SW480 (cell line): Measurements from ENCODE around the gene AK5.

Experiments used
- DNase-seq: peaks from one replicate; pipeline ENCODE4 v3.0.0-alpha.2; 2016; ENCODE audit warnings: low spot score

The AK5 gene, protein sequence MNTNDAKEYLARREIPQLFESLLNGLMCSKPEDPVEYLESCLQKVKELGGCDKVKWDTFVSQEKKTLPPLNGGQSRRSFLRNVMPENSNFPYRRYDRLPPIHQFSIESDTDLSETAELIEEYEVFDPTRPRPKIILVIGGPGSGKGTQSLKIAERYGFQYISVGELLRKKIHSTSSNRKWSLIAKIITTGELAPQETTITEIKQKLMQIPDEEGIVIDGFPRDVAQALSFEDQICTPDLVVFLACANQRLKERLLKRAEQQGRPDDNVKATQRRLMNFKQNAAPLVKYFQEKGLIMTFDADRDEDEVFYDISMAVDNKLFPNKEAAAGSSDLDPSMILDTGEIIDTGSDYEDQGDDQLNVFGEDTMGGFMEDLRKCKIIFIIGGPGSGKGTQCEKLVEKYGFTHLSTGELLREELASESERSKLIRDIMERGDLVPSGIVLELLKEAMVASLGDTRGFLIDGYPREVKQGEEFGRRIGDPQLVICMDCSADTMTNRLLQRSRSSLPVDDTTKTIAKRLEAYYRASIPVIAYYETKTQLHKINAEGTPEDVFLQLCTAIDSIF

DNA sequence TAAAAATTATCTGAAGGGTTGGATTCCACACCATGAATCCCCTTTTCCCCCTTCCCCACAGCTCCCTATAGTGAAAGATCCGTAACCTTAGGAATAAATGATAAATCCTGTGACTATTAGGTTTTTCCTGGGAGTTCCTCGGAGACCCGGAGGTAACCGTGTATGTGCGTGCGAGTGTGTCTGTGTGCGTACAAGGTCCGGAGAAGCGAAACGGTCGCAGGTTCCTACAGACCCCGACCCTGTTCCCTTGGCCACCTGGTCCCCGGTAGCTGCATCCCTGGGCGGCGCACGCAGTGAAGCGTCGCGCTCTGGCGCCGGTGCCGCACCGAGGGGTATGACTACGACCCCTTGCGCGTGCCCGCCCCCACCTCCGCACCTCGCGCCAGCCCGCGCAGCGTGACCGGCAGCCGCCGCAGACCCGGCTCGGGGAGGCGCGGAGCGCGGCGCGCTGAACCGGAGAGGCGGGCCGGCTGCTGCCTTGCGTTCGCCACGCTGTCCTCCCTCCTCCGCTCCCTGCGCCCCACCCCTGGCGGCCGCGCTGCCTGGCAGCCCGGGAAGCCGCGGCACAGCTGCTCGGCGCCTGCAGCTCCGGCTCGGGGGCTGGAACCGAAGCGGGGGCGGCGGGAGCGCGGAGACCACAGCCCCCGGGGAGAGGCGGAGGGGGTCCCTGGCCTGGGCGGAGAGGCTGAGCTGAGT is at the start of gene AK5:
Gene AK5 (plus strand): TSS at position 529 of the 696 bp plus-strand sequence. CDS start 295 bp downstream, outside the sequence.
- no peak for DNase-seq

DNA sequence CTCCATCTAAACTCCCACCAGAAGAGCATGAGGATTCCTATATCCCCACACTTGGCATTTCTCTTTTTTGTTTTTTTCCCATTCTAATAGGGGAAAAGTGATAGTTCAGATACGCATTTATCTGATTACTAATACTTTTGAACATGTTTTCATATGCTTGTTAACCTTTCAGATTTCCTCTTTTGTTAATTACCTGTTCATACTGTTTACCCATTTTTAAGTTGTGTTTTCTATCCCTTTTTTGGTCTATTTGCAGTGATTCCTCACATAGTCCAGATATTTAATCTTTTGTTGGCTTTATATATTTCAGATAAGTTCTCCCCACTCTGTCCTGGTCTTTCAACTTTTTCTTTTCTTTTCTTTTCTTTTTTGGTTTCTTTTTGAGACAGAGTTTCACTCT is 49.0 kb upstream of the AK5 start:
- DNase-seq, result no peak

DNA sequence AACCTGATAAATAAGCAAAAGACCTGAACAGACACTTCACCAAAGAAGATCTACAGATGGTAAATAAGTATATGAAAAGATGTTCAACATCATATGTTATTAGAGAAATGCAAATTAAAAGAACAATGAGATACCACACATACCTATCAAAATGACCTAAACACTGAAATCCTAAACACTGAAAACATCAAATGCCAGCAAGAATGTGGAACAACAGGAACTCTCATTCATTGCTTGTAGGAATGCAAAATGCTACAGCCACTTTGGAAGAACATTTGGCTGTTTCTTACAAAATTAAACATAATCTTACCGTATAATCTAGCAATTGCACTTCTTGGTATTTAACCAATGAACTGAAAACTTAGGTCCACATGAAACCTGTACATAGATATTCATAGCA is 47.7 kb upstream of the AK5 start:
- no peak for DNase-seq

DNA sequence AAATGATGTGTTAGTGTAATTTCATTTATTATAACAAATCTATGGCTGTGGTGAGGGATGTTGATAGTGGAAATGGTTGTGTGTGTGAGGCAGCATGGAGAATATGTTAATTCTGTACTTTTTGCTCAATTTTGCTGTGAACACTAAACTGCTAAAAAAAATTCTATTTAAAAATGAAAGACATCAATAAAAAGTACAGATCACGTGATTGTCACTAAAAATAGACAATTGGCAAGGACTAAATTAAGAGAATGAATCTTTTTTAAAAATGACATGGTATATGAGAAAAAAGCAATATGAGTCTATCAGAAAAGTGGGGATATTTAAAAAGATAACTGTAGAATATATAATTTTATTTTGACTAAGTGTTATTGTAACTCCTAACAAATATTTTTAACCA is 46.9 kb upstream of the AK5 start:
- DNase-seq, result no peak

DNA sequence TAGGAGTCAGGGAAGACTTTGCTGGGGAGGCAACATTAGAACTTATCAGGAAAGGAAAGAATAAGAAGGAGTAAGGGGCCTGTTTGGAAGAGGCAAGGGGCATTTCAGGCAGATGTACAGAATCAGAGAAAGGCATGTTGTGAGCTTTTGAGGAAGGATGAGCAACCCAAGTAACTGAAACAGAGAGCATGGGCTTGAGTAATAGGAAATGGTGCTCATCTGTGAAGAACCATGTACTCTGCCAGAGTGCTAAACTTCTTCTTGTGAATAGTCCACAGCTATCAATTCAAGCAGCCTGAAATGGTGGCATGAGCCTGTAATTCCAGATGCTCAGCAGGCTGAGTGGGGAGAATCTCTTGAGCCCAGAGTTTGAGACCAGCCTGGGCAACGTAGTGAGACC is 43.4 kb upstream of the AK5 start:
- DNase-seq, result no peak

DNA sequence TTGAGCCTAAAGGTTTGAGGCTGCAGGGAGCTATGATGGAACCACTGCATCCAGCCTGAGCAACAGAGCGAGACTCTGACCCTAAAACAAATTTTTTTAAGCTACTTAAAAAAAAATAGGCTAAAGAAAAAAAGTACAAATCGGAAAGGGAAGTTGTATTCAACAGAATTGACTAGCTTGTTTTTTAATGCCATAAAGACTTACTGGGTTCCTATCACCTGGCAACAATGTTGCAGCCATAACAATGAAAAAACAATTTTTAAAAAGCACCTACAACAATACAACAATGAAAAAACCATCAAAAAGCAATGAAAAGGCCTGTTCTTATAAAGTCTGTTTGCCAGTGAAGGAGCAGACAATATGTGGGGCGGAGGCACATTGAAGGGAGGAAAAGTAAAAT is 42.5 kb upstream of the AK5 start:
- DNase-seq, result no peak

DNA sequence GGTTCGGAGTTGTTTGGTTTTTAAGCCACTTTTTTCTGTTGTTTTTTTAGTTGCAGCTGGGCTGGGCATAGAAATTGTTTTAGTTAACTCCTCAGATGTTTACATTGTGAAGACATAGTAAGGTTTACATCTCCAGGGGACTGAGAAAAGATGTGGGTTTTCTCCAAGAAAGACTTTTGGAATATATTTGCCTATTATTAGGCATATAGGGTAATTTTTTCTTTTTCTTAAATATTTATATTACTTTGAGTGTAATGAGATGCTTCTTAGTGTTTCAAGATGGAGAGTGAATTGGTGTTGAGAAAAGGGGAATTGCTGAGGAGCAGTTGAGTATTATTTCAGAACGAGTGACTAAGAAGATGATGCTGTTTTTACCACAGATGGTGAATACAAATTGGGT is 36.0 kb upstream of the AK5 start:
- DNase-seq, result no peak

DNA sequence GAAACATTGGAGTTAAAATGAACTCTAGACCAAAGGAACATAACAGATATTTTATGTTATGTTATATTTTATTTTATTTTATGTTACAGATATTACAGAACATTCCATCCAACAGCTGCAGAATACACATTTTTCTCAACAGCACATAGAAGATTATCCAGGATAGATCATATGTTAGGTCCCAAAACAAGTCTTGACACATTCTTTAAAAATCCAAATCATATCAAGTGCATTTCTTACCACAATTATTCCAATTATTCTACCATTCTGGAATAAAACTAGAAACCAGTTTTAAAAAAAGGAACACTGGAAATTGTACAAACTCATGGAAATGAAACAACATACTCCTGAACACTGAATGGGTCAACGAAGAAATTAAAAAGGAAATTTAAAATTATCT is 31.7 kb upstream of the AK5 start:
- DNase-seq, result no peak

DNA sequence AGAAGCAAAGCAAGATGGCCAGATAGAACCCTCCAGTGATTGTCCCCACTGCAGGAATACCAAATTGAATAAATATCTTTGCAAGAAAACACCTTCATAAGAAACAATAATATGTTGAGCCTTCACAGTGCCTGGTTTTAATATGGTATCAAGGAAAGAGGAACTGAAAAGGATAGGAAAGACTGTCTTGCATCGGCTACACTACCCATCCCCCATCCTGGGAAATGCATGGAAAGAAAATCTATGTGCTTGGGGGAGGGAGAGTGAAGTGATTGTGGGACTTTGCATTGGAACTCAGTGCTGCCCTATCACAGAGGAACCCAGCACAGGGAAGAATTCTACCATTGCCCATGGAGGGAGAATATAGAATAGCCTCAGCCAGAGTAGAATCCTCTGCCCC is 28.6 kb upstream of the AK5 start:
- no peak for DNase-seq

DNA sequence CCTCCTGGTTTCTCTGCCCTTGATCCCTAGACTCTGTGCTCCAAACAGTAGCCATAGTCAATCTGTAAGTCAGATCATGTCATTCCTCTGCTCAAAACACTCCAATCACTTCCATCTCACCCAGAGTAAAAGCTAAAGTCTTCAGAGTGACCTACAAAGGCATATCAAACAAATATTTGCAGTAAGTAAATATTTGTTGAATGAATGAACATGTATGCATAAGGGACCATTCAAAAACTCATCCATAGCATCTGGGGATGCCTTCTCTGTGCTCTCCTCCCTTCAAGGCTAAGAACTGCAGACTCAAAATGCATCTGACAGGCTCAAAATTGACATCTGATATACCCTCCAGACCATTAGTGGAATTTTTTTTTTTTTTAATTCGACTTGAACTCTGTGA is 18.1 kb upstream of the AK5 start:
- DNase-seq, result no peak

DNA sequence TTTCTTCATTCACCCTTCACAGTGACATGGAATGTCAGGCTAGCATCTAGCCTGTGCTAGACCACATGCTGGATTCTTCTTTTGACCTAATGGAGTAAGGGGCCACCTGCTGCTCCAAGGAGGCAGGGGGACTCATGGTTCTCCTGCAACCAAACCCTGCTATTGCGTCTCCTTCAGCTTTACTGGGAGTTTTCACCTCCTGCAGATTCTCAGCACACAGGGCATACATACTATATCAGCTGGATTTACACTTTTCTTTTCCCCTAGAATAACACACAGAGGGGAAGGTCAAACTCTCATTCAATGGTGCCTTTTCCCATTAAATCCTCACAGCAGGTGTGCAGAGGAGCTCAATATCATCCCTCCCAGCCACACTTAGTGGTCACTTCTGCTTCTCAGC is 16.6 kb upstream of the AK5 start:
- no peak for DNase-seq

DNA sequence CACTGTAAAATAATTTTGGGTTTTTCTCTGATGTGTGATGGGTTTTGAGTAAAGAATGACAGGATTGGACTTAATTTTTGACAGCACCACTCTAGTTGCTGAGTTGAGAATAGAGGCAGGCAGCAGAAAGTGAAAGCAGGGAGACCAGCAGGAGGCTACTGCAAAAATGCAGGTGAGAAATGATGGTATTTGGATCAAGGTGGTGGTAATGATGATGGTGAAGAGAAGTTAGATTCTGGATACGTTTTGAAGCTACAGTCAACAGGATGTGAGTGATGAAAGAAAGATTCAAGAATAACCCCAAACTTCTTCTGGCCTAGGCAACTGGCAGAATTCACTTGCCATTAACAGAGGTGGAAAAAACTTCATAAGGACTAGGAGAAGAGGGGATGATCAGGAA is 14.8 kb upstream of the AK5 start:
- no peak for DNase-seq

DNA sequence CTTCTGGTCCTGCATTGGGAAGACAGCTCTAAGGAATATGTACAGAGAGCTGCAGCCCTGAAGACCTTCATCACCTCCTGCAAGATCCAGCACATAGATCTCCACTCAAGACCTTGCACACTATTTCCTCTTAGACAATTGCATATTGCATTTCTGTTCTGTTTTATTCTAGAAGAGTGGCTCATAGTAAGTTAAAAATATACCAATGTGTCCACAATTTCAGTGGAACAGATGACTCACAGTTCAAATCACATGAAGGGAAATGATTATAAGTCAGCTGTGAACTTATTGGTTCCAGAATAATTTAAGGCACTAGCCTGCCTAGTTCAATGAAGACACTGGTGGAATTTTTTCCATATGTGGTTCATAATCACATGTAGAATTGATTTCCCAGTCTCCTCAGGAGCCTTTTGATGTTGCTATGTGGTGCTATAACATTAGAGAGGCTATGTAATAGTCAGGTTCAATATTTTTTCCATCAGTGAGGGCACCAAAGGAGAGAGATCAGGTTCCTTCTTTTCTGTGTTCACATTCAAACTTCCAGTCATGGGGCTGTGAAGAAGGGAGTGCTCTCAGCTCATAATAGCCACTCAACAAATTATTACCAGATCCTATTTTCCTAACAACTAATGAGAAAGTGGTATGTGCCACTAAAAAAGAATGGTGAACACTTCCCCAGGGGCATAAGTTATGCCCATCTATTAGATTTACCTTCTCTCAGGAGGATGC is 9.8 kb upstream of the AK5 start:
- no peak for DNase-seq

DNA sequence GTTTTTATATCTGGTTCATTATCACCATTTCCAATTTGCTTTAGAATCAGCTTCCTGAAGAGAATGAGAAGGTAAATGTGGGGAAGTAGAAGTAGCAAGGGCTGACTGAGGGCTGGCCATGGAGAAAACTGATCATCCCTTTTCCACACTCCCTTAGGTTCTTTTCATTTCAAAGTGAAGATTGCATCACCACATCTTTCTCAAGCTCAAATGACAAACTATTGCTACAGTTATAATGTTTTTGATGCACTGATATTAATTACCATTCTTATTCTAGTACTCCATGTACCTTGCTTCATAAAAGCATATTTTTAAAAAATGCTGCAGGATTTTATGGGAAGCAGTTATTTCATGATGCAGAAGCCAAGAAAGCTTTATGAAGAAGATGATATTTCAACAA is 7.9 kb upstream of the AK5 start:
- no peak for DNase-seq

DNA sequence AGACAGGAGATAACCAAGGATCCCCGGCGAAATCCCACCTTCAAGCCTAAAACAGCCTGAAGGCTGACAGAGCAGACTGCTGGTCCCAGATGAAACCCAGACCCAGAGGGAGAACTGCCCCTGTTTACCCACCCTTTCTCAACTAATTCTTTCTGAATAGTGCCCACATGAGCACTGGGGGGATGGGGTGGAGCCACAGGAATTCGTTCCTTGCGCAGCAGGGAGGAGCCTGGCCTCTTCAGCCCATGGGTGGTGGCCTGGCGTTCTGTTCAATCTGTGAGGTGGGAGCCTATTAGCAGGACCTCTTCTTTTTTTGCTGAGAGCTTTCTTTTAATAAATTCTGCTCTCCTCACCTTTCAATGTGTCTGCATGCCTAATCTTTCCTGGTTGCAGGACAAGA is 6.6 kb upstream of the AK5 start:
- no peak for DNase-seq

DNA sequence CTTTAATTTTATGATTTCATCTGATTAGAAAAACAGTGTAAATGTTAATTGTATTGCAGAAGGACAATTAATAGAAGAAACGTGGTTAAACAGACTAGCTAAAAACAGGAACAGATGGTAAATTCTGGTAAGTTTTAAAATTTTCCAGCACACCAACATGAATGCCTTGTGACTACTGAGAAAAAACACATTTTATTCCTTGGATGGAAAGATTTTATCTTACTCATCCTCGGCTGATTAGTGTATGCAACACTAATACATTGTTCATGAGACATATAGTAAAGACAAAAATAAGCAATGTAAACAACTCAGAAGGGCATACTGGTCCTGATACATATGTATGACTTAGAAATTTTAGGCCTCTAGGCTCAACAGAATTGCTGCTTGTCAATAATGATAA is 4.9 kb upstream of the AK5 start:
- no peak for DNase-seq

DNA sequence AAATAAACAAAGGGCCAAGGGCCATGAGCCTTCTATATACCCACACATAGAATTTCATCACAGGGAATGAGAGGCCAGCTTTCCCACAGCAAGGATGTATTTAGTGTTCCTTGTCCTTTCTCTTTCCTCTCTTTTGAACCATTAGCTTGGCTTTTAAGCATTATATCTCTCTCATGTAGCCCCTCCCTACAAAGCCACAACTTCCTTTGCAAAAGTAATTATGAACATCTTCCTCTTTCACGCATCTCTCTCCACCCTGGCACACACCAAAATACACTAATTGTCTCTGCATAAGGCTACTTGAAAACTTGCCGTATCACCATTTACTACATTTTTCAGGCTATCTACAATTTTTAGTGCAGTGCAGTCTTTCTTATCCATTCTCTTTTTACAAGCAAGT is 1.9 kb upstream of the AK5 start:
- no peak for DNase-seq

DNA sequence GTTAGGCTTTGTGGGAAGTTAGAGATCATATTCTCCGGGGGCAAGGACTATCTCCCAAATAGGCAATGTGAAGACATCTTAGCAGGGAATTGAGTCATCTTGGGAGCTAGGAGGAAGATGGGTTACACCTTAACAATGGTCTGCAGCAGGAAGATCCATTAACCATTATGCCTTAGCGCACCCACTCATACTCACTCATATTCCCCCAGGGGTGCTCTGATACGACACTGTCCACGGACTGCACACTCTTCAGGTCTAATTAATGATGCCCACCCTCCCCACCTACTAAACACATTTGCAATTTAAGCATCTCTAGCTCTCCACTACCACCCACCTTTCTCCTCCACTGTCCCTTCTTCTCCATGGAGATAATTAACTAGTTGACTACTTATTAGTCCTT is 857 bp upstream of the AK5 start:
- DNase-seq, result no peak

DNA sequence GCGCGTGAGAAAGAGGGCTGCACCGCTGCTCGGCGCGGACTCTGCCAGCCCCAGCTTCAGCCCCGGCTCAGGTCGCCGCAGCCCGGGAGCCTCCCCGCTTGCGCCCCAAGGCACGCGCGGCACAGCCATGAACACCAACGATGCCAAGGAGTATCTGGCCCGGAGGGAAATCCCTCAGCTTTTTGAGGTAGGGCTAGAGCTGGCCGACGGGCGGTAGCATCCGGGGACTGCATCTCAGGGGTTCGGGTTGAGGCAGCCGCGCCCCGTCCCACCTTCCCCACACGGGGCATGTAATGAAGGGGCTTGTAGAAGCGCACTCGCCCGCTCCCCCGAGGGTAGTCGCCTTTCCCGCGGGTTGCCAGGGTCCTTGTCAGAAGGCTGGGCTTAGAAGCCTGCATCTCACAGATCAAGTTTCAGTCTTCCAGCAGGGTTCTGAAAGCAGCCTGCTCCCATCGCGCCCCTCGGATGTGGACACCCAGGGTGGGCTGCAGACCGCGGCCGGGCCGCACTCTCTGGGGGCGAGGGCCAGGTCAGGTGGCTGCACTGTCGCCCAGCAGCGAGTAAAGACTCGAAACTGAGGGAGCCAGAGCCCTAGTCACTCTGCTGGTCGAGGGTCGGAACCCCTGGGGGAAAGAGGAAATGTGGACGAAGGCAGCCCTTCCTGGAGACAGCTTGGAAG is 507 bp downstream of the AK5 start:
- DNase-seq, result no peak

DNA sequence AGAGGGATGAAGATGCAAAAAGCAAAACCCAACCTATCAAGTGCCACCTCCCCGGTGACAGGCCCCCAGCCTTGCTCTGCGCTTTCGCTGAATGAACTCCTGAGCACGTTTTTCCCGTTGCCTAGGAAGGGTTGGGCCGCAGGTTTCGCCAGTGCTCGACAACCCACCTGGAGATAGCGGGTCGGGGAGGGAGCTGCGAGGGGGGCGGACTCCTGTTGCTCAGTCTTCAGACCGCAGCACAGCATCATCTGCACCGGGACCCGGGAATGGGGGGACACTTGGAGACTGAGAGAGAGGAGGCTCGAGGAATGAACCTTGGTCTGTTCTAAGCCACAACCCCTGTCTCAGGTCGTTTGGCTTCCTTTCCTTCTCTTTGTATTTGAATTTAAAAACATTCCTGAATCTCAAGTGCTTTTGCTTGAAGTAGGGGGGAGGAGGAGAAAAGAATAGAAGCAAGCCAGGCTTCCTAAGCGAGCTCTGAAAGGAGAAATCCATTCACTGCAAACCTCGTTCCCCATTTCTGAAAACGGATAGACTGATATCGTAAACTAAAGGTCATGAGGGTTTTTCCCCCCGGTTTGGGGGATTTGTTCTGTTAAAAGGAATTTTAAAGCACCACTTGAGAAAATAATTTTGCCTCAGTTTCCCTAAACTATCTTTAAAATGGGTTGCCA is 1.2 kb downstream of the AK5 start:
- no peak for DNase-seq

DNA sequence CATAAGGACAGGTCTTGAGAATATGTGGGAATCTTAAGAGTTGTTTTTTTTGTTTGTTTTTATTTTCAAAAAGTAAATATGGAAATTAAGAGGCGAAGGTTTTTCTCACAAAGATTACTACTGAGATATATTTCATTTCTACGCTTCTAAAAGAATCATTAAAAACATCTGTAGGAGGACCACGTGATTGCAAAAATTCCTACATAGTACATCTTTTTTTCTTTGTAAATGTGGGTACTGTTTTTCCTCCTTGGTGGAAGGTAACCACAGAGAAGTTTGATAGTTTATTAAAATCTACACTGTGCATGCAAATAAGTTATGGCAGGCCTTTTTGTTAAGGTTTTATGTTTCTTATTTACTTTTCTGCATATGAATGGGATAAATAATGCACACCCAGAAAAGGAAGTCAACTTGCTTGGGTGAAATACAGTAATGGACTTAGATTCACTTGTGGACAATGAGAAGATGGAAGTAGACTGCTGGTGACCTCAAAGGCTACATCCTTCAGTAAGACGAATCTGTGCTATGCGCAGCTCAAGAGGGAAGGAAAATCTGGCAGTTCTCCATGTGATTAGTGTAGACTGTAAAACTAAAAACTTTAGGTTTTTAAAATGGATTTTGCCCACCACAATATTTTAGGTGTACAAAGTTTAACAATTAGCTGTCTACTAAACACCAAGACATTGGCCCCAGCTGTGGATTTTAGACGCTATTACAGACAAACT is 2.0 kb downstream of the AK5 start:
- DNase-seq, result no peak
